RCC 7860 (cell line): ENCODE data around the gene MRPL22.
"Not testable (repeated sequence)": the region's sequence is repeated elsewhere in the genome, so short reads cannot be mapped to it uniquely, and the experiment has no call there.

ENCODE experiments used
- DNase-seq: peaks from one replicate; pipeline ENCODE4 v3.0.0-alpha.2; 2015; ENCODE audit warnings: low spot score
- FAIRE-seq: peaks from 2 replicates; lab custom pipeline; 2012; peaks lifted over from hg19 to GRCh38; lab: Jason Lieb, UNC

Gene MRPL22

GRCh38 chr5:154940772-154941620 lies at the start of gene MRPL22:
TSS of gene MRPL22 (plus strand) at chr5:154941073. CDS start at chr5:154941111, 38 bp downstream.
- FAIRE-seq (no peak), DNase-seq (peak; percentile 80)

DNA sequence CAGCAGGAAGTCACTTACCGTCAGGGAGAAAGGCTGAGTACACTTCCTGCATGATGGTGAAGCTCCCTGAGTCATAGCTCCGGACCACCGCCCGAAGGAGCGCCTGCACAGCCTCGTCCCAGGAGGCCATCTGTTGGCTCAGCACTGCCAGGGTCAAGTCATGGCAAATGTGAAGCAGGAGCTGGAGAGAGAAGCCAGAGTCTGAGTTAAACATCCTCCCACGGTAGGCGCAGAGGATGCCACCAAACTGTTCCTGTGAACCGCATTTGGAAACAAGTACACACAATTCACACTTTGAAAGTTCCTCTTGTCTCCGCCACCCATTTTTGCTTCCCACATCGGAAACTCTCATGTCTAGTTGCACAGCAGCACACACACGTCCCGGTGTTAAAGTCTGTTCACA lies 48.5 kb upstream of the MRPL22 start:
- no peak for FAIRE-seq
- DNase-seq = no peak

DNA sequence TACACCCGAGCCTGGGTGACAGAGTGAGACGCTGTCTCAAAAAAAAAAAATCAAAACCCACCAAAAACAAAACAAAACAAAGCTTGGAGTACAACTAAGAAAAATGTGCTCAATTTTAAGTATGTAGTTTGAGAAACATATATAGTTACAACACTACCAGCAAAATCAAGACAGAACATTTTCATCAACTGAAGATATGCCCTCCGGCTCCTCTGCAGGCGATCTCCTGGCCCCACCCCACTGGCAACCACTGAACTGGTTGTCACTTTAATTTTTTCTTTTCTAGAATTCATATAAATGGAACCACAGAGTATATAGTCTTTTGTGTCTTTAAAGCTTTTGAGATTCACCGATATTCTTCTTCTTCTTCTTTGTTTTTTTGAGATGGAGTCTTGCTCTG lies 47.5 kb upstream of the MRPL22 start:
- no peak for FAIRE-seq
- no peak for DNase-seq

DNA sequence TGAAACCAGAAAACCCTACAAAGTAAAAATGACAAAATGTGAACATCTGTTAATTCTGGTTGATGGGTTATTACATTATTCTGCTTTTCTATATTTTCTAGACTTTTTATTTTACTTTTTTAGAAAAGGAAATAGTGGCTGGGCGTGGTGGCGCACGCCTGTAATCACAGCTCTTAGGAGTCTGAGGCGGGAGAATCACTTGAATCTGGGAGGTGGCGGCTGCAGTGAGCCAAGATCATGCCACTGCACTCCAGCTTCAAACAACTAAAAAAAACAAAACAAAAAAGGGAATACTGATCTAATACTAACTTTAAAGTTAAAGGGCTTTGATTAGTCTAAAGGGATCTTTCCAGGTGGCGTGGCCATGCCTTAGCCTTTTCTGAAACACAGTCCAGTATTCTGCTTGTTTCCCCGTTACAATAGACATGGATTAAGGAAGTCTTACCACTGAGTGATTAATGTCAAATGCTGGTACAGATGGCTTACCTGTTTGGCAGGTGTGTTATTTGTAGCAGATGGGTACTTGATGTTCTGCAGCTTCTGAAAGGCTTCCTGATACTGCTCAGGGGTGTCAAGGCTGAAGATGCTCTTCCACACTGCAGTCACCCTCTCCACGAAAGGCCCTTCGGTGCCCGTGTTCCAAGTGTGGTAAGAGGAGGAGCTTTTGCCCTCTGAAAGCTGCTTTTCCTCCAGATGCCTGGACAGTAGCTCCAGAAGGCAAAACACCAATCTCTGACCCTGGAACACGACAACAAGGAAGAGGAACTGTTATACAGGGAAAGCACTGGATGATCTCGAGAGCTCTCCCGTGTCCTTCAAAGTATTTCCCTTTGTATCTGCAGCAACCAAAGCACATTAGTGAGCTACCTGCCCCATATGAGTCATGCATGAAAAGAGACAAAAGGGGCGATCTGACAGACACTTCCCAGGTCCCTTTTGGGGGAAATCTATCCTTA lies 45.0 kb upstream of the MRPL22 start:
- FAIRE-seq = no peak
- DNase-seq = no peak

- DNase-seq = no peak
- no peak for FAIRE-seq
Observed at GRCh38 chr5:154896562-154897165, 44.2 kb upstream of the MRPL22 start.

DNA sequence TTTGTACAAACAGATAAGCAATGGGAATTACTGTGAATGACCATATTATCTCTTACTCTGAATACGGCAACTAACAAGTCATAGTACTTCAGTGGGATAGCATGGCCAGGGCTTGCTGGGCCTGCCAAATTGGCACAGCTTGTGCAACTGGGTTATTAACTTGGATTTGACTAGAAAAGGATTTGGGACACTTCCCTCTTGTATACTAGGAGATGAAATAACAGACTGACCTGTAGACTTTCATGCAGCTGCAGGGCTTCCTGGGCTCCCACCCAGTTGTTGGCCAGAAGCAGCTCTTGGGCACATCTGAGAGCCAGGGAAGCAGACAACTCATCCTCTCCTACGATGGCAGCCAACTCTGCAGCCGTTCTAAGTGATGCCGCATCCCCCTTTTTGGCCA lies 42.7 kb upstream of the MRPL22 start:
- no peak for FAIRE-seq
- no peak for DNase-seq

DNA sequence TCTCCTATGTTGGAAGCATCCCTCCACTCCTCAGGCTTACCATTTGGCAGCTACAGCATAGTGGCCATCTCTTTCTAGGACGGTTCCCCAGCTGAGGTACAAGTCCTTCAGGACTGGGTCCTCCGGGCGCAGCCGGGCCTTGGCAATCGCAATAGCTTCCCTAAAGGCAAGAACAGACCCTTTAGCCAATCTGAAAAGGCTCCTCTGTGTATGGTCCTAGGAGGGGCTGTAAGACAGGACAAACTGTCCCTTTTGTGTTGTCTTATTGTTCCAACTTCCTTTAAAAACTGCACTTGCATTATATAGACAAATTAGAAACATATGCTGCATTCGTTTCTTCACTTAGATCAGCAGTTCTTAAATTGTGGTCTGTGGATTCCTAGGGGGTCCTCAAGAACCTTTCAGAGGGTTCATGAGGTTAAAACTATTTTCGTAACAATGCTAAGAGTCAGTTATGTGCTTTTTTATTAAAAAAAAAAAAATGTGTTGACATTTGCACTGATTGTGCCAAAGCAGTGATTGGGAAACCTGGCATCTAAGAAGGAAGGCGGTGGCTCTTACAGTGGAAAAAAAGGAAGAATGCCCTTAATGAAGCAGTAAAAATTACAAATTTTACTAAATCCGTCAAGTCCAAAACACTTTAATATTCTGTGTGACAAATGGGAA lies 41.6 kb upstream of the MRPL22 start:
- FAIRE-seq = no peak
- DNase-seq = no peak

DNA sequence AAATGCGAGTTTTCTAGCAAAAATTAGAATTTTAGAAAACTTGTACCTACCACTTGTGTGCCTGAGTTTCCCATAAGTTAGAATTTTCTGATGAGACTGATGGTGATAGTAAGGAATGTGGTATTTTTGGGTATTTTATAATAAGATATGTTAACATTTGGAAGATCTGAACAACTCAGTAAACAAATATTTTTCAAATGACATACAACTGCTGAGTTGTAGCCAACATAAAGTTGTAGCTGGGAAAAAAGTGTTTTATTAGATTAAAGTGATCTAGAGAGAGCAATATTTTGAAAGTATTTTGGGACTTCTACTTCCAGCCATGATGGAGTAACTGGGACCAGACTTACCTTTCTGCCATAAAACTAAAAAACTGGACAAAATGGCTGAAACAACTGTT lies 40.8 kb upstream of the MRPL22 start:
- no peak for FAIRE-seq
- DNase-seq = no peak

DNA sequence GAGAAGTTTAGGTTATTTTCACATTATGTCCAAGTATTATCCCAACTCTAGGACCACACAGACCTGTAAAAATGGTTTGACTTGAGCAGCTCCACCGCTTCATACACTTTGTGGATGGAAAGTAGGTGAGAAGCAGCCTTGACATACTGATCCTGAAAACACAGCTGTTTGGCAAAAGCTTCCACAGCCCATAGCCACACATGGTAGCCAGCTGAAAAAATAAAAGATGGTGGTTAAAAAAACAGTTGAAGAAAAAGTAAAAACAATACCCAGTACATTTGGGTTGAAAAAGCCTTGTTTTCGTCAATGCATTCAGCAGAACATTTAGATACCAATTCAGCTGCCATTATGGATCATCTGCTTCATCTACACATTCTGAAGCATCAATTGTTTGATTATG lies 39.6 kb upstream of the MRPL22 start:
- DNase-seq (no peak), FAIRE-seq (no peak)

DNA sequence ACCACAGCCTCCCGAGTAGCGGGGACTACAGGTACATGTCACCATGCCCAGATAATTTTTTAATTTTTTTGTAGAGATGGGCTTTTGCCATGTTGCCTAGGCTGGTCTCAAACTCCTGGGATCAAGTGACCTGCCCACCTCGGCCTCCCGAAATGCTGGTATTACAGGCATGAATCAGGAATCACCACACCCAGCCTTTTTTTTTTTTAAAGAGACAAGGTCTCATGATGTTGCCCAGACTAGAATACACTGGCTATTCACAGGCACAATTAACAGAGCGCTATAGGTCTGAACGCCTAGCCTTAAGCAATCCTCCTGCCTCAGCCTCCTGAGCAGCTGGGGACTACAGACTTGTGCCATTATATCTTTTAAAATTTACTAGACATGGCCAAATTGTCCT lies 39.0 kb upstream of the MRPL22 start:
- DNase-seq (no peak), FAIRE-seq (no peak)

GRCh38 chr5:154905601-154906000 lies 35.3 kb upstream of the MRPL22 start:
- FAIRE-seq, DNase-seq: not testable (repeated sequence)

- no peak for DNase-seq
- FAIRE-seq = no peak
Observed at GRCh38 chr5:154916874-154917273, 24.0 kb upstream of the MRPL22 start.

- no peak for FAIRE-seq
Observed at GRCh38 chr5:154917757-154918156, 23.1 kb upstream of the MRPL22 start.

GRCh38 chr5:154923441-154924430 lies 17.1 kb upstream of the MRPL22 start:
- DNase-seq (no peak), FAIRE-seq (no peak)

More at GRCh38 chr5:154917757-154918156, 23.1 kb upstream of the MRPL22 start:
- DNase-seq = no peak

DNA sequence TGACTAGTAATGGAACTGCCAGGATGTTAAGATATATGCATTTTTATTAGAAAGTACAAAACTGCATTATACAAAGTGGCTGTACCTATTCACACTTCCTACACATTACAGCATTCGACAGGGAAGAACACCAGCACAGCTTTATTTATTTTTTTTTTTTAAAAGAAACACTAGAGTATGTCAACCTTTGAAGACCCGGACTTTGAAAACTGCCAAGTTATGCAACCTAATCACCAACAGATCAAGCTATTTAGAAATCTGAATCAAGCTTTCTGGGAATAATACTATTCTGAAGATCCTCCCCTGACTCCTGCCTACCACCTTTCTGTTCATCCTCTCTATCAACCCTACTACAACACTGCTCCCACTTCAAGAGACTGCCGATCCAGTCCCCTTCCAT lies 7.3 kb upstream of the MRPL22 start:
- DNase-seq (no peak), FAIRE-seq (no peak)

- no peak for DNase-seq
- no peak for FAIRE-seq
Observed at GRCh38 chr5:154934881-154935280, 6.0 kb upstream of the MRPL22 start.

- no peak for DNase-seq
Observed at GRCh38 chr5:154937186-154937717, 3.6 kb upstream of the MRPL22 start.

GRCh38 chr5:154937718-154938466 lies 3.0 kb upstream of the MRPL22 start, which contains the start of gene GEMIN5:
TSS of gene GEMIN5 (minus strand) at chr5:154938211. CDS start at chr5:154938133, 78 bp downstream.
- DNase-seq (peak; percentile 75), FAIRE-seq (no peak)

More at GRCh38 chr5:154937186-154937717, 3.6 kb upstream of the MRPL22 start:
- no peak for FAIRE-seq
